ENCODE results near the gene SLC35E3. TPM values are rescaled to one million over a fixed set of nuclear protein-coding genes. Genes with fewer than 3 reads are reported as not detected.
"Not testable (repeated sequence)": the region's sequence is repeated elsewhere in the genome, so short reads cannot be mapped to it uniquely, and the experiment has no call there.

Gene SLC35E3
- total RNA-seq, 6 experiments from 2014 or later, result 10.7 to 17.0 (median 12.0) TPM

DNA sequence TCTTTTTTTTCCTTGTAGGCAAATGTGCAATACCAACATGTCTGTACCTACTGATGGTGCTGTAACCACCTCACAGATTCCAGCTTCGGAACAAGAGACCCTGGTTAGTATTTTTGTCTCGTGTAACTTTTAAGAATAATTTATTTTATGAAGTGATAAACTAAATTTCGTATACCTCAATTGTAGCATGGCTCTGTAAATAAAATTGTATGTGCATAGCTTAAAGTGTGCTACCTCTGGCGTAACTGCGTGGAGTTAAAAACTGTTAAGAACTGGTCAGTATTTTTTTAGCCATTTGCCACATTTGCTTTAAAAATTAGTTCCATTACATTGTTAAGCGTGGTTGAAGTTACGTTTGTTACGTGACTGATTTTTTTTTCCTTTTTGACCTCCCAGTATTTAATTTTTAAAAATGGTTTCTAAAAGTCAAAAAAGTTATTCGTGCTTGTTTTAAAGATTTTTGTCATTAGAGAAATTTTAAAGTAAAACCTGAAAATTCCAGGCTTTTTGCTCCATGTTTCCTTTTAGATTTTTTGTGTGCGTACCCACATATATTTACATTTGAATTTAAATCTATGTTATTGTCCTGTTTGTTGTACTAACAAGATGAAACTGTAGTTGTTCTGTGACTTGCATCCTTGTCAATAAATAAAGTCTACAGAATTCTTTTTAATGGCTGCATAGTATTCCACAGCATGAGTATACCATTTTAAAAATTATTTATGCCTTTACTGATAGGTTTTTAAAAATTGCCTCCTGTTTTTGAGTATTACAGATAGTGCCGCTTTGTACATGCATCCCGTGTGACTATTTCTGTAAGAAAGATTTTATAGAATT is 63.4 kb downstream of the SLC35E3 start:
- peaks cover 26% of the 10 kb centered on the region for H3K9me3 Mint-ChIP-seq
- peak overlapping the region; percentile 99 for H3K27ac Mint-ChIP-seq
- peaks cover 52% of the 10 kb centered on the region for H3K4me1 Mint-ChIP-seq (ENCODE audit: low read depth)
- H3K27me3 Mint-ChIP-seq (ENCODE audit: insufficient read depth), result peaks cover 11% of the 10 kb centered on the region
- no peak for DNase-seq
- no peak for TF ChIP-seq CTCF (IDR thresholded peaks at IDR 0.05)
- H3K36me3 Mint-ChIP-seq (ENCODE audit: low read depth), result peaks cover 47% of the 10 kb centered on the region
- peak overlapping the region; percentile 95 for H3K4me3 Mint-ChIP-seq

DNA sequence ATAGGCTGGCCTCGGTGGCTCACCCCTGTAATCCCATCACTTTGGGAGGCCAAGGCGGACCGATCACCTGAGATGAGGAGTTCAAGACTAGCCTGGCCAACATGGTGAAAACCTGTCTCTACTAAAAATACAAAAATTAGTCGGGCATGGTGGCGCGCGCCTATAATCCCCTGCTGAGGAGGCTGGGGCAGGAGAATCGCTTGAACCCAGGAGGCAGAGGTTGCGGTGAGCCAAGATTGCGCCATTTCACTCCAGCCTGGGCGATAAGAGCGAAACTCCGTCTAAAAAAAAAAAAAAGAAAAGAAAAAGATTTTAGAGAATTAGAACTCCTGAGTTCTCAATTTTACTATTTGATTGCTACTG is 64.0 kb downstream of the SLC35E3 start:
- peaks cover 57% of the 10 kb centered on the region for H3K4me1 Mint-ChIP-seq (ENCODE audit: low read depth)
- H3K9me3 Mint-ChIP-seq, result peaks cover 26% of the 10 kb centered on the region
- H3K27ac Mint-ChIP-seq, result peak overlapping the region; percentile 99
- DNase-seq, result not testable (repeated sequence)
- peaks cover 11% of the 10 kb centered on the region for H3K27me3 Mint-ChIP-seq (ENCODE audit: insufficient read depth)
- H3K36me3 Mint-ChIP-seq (ENCODE audit: low read depth), result peaks cover 53% of the 10 kb centered on the region
- peak overlapping the region; percentile 95 for H3K4me3 Mint-ChIP-seq

DNA sequence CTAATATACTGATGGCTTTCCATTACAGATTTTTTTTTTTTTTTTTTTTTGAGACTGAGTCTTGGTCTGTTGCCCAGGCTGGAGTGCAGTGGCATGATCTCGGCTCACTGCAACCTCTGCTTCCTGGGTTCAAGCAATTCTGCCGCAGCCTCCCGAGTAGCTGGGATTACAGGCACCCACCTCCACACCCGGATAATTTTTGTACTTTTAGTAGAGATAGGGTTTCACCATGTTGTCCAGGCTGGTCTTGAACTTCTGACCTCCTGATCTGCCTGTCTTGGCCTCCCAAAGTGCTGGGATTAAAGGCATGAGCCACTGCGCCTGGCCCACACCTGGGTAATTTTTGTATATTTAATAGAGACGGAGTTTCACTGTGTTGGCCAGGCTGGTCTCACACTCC is 65.6 kb downstream of the SLC35E3 start:
- Mint-ChIP-seq H3K9me3 (peaks cover 26% of the 10 kb centered on the region), H3K4me1 (ENCODE audit: low read depth) (peaks cover 53% of the 10 kb centered on the region), H3K36me3 (ENCODE audit: low read depth) (peaks cover 62% of the 10 kb centered on the region), H3K27ac (peak overlapping the region; percentile 56; the same call in 1 of the 2 replicates), H3K4me3 (peak overlapping the region; percentile 95), H3K27me3 (ENCODE audit: insufficient read depth) (peaks cover 11% of the 10 kb centered on the region)
- DNase-seq, result not testable (repeated sequence)

- peak overlapping the region; percentile 95 for H3K4me3 Mint-ChIP-seq
- no peak for TF ChIP-seq CTCF (IDR thresholded peaks at IDR 0.05)
- DNase-seq, result no peak
- peaks cover 48% of the 10 kb centered on the region for H3K4me1 Mint-ChIP-seq (ENCODE audit: low read depth)
- peaks cover 69% of the 10 kb centered on the region for H3K36me3 Mint-ChIP-seq (ENCODE audit: low read depth)
- H3K27me3 Mint-ChIP-seq (ENCODE audit: insufficient read depth), result peaks cover 10% of the 10 kb centered on the region
- peak overlapping the region; percentile 16; the same call in 1 of the 2 replicates for H3K27ac Mint-ChIP-seq
- H3K9me3 Mint-ChIP-seq, result peaks cover 26% of the 10 kb centered on the region
These were observed 66.7 kb downstream of the SLC35E3 start for GRCh38 chr12:68812553-68813241.

- Mint-ChIP-seq H3K9me3 (peaks cover 26% of the 10 kb centered on the region), H3K27ac (peak overlapping the region; percentile 29; the same call in 1 of the 2 replicates), H3K27me3 (ENCODE audit: insufficient read depth) (peaks cover 10% of the 10 kb centered on the region), H3K4me1 (ENCODE audit: low read depth) (peaks cover 48% of the 10 kb centered on the region), H3K4me3 (peak overlapping the region; percentile 95), H3K36me3 (ENCODE audit: low read depth) (peaks cover 69% of the 10 kb centered on the region)
- TF ChIP-seq CTCF (IDR thresholded peaks at IDR 0.05), result no peak
- no peak for DNase-seq
These were observed 67.2 kb downstream of the SLC35E3 start for GRCh38 chr12:68813242-68813593.

GRCh38 chr12:68814490-68815231 is 68.7 kb downstream of the SLC35E3 start:
- Mint-ChIP-seq H3K27me3 (ENCODE audit: insufficient read depth) (peaks cover 6% of the 10 kb centered on the region), H3K36me3 (ENCODE audit: low read depth) (peaks cover 64% of the 10 kb centered on the region), H3K4me3 (peak overlapping the region; percentile 11; the same call in 1 of the 2 replicates), H3K9me3 (peaks cover 15% of the 10 kb centered on the region), H3K4me1 (ENCODE audit: low read depth) (peaks cover 48% of the 10 kb centered on the region), H3K27ac (peak overlapping the region; percentile 26)
- no peak for DNase-seq
- no peak for TF ChIP-seq CTCF (IDR thresholded peaks at IDR 0.05)
